Vagina (tissue), 2 donors: ENCODE measurements around the gene WNT9A. TPM values are rescaled to one million over a fixed set of nuclear protein-coding genes. Genes with fewer than 3 reads are reported as not detected.

Experiments
- DNase-seq, 2 donors: peaks; one replicate each; pipeline ENCODE4 v3.0.0-alpha.2; 2017; ENCODE audit errors: extremely low spot score in 2 of 2
- H3K27ac ChIP-seq: fragments of 200-600 bp; sonication (generic); one replicate; pipeline ENCODE4 v1.5.1; 2019
- H3K27me3 ChIP-seq: fragments of 200-600 bp; sonication (generic); one replicate; pipeline ENCODE4 v1.5.1; 2019
- H3K36me3 ChIP-seq, 2 donors: fragments of 200-600 bp; sonication (generic); one replicate each; pipeline ENCODE4 v1.5.1; 2017 to 2019
- H3K4me1 ChIP-seq: fragments of 200-600 bp; sonication (generic); one replicate; pipeline ENCODE4 v1.5.1; 2019
- H3K4me3 ChIP-seq, 2 donors: fragments of 200-600 bp; sonication (generic); 1 replicate in 1 of 2; 2 replicates in 1 of 2; pipeline ENCODE4 v1.5.1; 2016 to 2019
- H3K9me3 ChIP-seq: fragments of 200-600 bp; sonication (generic); one replicate; pipeline ENCODE4 v1.5.1; 2019
- POLR2A ChIP-seq, 2 donors: fragments of 450-650 bp; IDR thresholded peaks; one replicate each; pipeline ENCODE4 v1.6.1; 2017; ENCODE audit warnings: antibody characterized with exemption in 2 of 2, mild to moderate bottlenecking in 2 of 2, moderate library complexity in 2 of 2
- POLR2AphosphoS5 ChIP-seq, 2 donors: sonication (generic); formaldehyde crosslinking; IDR thresholded peaks; one replicate each; pipeline ENCODE4 v1.9.0; 2017; ENCODE audit warnings: antibody characterized with exemption in 2 of 2, mild to moderate bottlenecking in 2 of 2, low read depth in 1 of 2; ENCODE audit not compliant: insufficient read depth in 1 of 2
- intact Hi-C: fragments of 100-400 bp; cut with DNase I; formaldehyde crosslinking; loops from one replicate; pipeline ENCODE4 v1.15.1; 2023
- total RNA-seq: library from RNA; depleted of rRNA; stranded (reverse); fragments of >200 nt; gene quantifications from one replicate; pipeline ENCODE4 v1.2.3, GENCODE V29; 2016
- TF ChIP-seq, protein P1 (sequence below), 3 experiments: fragments of 450-650 bp in 2 of 3; fragments of 200-600 bp in 1 of 3; sonication (generic) in 1 of 3; IDR thresholded peaks; one replicate each; pipeline ENCODE4 v1.5.1; 2017 to 2019; ENCODE audit warnings: antibody characterized with exemption in 3 of 3, mild to moderate bottlenecking in 2 of 3, moderate library complexity in 2 of 3

Gene WNT9A
- total RNA-seq, 1 donor from 2014 or later, result 2.9 TPM

DNA sequence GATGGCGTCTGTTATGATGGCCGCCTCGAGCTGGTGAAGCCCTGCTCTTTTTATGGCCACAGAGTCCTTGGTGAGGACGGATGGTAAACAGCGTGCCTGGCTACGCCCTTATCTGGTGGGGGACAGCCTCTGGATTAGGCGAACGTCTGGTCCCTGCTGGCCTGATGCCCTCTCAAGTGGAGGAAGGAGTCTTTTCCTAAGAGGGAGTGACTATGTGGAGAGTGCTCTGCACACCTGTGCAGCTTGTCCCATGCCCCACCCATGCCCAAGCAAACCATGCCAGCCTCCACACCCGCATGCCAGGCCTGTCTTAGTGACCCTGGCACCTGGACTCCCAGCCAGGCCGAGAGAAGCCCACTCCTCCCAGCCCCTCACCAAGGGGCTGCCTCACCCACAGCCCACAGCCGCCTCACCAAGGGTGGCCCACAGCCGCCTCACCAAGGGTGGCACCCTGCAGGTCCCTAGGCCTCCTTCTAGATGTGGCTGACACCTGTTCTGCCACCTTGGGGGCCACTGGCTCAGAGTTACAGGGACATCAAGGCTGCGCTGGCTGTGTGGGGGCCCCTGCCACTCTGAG is 40.2 kb downstream of the WNT9A start:
- no peak for DNase-seq
- Histone ChIP-seq H3K27ac (no peak overlapping the region), H3K36me3 (no peaks in the 10 kb centered on the region), H3K27me3 (no peaks in the 10 kb centered on the region), H3K4me3 (no peak overlapping the region), H3K9me3 (no peaks in the 10 kb centered on the region), H3K4me1 (no peaks in the 10 kb centered on the region)
- intact Hi-C loops, result no loop called here
- TF ChIP-seq, protein P1, sequence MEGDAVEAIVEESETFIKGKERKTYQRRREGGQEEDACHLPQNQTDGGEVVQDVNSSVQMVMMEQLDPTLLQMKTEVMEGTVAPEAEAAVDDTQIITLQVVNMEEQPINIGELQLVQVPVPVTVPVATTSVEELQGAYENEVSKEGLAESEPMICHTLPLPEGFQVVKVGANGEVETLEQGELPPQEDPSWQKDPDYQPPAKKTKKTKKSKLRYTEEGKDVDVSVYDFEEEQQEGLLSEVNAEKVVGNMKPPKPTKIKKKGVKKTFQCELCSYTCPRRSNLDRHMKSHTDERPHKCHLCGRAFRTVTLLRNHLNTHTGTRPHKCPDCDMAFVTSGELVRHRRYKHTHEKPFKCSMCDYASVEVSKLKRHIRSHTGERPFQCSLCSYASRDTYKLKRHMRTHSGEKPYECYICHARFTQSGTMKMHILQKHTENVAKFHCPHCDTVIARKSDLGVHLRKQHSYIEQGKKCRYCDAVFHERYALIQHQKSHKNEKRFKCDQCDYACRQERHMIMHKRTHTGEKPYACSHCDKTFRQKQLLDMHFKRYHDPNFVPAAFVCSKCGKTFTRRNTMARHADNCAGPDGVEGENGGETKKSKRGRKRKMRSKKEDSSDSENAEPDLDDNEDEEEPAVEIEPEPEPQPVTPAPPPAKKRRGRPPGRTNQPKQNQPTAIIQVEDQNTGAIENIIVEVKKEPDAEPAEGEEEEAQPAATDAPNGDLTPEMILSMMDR (IDR thresholded peaks at IDR 0.05), result no peak
- TF ChIP-seq POLR2A (IDR thresholded peaks at IDR 0.05) (no peak), POLR2AphosphoS5 (IDR thresholded peaks at IDR 0.05; ENCODE audit: insufficient read depth in 1 of 2, low read depth in 1 of 2) (no peak)

DNA sequence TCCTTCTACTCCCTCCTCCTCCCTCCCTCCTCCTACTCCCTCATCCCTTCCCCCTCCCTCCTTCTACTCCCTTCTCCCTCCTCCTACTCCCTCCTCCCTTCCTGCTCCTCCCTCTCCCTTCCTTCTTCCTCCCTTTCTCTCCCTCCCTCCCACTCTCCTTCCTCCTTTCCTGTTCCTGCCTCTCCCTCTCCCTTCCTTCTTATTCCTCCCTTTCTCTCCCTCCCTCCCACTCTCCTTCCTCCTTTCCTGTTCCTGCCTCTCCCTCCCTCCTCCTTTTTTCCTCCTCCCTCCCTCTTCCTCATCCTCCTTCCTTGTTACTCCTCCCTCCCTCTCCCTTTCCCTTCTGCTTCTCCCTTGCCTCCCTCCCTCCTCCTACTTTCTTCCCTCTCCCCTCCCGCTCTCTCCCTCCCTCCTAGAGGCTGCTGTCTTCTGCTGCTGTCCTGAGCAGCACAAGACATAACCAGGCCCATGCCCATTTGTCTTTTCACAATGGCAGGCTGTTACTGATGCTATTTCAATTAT is 41.1 kb downstream of the WNT9A start:
- intact Hi-C loops, result no loop called here
- no peaks in the 10 kb centered on the region for H3K4me1 ChIP-seq
- TF ChIP-seq, protein P1 (IDR thresholded peaks at IDR 0.05), result no peak
- TF ChIP-seq POLR2A (IDR thresholded peaks at IDR 0.05) (no peak), POLR2AphosphoS5 (IDR thresholded peaks at IDR 0.05; ENCODE audit: insufficient read depth in 1 of 2, low read depth in 1 of 2) (no peak)
- H3K36me3 ChIP-seq, result no peaks in the 10 kb centered on the region
- H3K27ac ChIP-seq, result no peak overlapping the region
- no peak for DNase-seq
- H3K9me3 ChIP-seq, result no peaks in the 10 kb centered on the region
- H3K4me3 ChIP-seq, result no peak overlapping the region
- H3K27me3 ChIP-seq, result no peaks in the 10 kb centered on the region

DNA sequence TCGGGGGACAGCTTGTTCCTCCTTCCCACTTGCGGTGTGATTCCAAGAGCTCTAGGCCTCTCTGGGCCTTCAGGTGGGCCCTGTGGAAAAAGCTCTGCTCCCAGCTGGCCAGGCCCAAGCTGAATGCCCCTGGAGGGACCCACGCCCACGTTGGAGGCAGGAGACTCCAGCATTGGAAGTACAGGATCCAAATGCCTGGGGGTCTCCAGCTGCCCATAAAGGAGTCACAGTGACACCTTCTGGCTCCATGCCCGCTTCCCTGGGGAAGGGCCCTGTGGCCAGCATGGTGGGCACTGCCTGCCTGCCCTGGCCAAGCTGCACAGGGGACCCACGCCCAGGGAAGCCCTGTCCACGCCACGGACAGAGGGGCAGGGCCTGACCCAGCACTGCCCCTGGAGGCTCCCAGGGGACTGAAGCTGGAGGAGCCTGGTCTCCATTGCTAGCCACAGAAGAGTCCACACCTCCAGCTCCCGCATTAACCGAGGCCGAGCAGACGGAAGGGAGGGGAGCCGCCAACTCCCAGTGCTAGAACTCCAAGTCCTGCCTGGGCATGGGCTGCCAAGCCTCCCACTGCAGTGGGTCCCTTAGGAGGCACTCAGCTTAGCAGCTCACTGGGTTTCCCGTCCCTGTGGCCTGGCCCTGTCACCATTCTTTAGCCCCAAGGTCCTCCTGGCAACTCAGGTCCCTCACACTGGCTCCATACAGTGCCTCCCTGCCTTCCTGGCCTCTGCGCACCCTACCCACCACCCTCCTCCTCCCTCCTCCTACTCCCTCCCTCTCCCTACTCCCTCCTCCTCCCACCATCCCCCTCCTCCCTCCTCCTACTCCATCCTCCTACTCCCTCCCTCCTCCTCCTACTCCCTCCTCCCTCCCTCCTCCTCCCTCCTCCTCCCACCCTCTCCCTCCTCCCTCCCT is 41.9 kb downstream of the WNT9A start:
- intact Hi-C loops, result no loop called here
- Histone ChIP-seq H3K27ac (no peak overlapping the region), H3K4me3 (no peak overlapping the region), H3K9me3 (no peaks in the 10 kb centered on the region), H3K36me3 (no peaks in the 10 kb centered on the region), H3K27me3 (no peaks in the 10 kb centered on the region), H3K4me1 (no peaks in the 10 kb centered on the region)
- TF ChIP-seq, protein P1 (IDR thresholded peaks at IDR 0.05), result no peak
- no peak for TF ChIP-seq POLR2A (IDR thresholded peaks at IDR 0.05)
- TF ChIP-seq POLR2AphosphoS5 (IDR thresholded peaks at IDR 0.05; ENCODE audit: insufficient read depth in 1 of 2, low read depth in 1 of 2), result no peak
- no peak for DNase-seq

DNA sequence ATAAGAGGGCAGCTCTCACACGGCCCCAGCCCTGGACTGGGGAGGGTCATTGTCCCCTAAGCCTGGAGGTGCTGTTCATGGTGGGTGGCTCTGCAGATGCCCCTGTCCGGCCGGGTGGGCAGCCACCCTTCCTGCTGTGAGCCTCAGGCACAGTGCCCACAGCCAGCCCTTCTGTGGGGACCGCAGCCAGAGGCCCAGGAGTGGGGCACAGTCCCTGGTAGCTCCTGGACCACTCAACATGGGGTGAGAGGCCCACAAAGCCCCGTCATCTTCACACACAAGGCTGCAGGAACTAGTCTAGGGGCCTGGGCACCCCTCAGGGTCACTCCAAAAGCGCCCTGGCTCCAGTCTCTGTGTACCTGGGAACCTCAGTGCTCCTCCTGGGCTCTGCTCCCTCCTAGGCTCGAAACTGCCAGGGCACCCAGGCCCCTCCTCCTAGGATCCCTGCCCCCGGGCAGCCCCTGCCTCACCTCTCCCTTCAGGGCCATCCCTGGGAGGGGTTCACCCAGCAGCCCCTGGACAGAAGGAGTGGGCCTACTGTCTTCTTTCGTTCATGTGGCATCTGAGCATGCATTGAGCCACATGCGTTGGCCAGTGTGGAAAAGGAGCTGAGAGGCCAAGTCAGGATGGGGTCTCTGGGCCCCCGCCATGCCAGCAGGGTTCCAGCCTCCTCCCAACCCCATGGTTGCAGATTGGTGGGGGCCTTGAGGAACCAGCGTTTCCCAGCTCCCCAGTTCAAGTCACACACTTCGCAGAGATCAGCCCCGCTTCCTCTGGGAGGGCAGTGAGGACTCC is 43.0 kb downstream of the WNT9A start:
- no peak overlapping the region for H3K4me3 ChIP-seq
- DNase-seq, result no peak
- H3K27me3 ChIP-seq, result no peaks in the 10 kb centered on the region
- TF ChIP-seq POLR2A (IDR thresholded peaks at IDR 0.05) (no peak), POLR2AphosphoS5 (IDR thresholded peaks at IDR 0.05; ENCODE audit: insufficient read depth in 1 of 2, low read depth in 1 of 2) (no peak)
- TF ChIP-seq, protein P1 (IDR thresholded peaks at IDR 0.05), result no peak
- no peaks in the 10 kb centered on the region for H3K4me1 ChIP-seq
- intact Hi-C loops, result no loop called here
- no peaks in the 10 kb centered on the region for H3K9me3 ChIP-seq
- no peaks in the 10 kb centered on the region for H3K36me3 ChIP-seq
- H3K27ac ChIP-seq, result no peak overlapping the region
